Muscle layer of duodenum (tissue), 2 donors: ENCODE measurements around the gene CUEDC1.

Experiments used
- H3K27ac ChIP-seq: one replicate; pipeline ENCODE4 v1.7.0; 2013; ENCODE audit warnings: mild to moderate bottlenecking, low read length
- H3K27me3 ChIP-seq: one replicate; pipeline ENCODE4 v1.7.0; 2013; ENCODE audit warnings: low read depth, mild to moderate bottlenecking, control low read depth, low read length
- H3K36me3 ChIP-seq, 2 donors: one replicate each; pipeline ENCODE4 v1.7.0; 2013; ENCODE audit warnings: low read length in 2 of 2, control low read depth in 1 of 2, mild to moderate bottlenecking in 1 of 2; ENCODE audit not compliant: insufficient read depth in 2 of 2, control insufficient read depth in 1 of 2
- H3K4me1 ChIP-seq, 2 donors: one replicate each; pipeline ENCODE4 v1.7.0; 2013; ENCODE audit warnings: low read length in 2 of 2, mild to moderate bottlenecking in 2 of 2, control low read depth in 1 of 2, moderate library complexity in 1 of 2; ENCODE audit not compliant: insufficient read depth in 2 of 2, control insufficient read depth in 1 of 2
- H3K4me3 ChIP-seq, 2 donors: one replicate each; pipeline ENCODE4 v1.7.0; 2013; ENCODE audit warnings: low read length in 2 of 2, low read depth in 1 of 2, mild to moderate bottlenecking in 1 of 2
- H3K9me3 ChIP-seq, 2 donors: one replicate each; pipeline ENCODE4 v1.7.0; 2013; ENCODE audit warnings: low read length in 2 of 2, control low read depth in 1 of 2, mild to moderate bottlenecking in 1 of 2; ENCODE audit not compliant: control insufficient read depth in 1 of 2
- donor health status: healthy.

CUEDC1 gene

GRCh38 chr17:57898487-57899311, 56.5 kb downstream of the CUEDC1 start:
- Histone ChIP-seq H3K27ac (peak overlapping the region; percentile 88), H3K4me3 (peak overlapping the region in 1 of 2 donors; percentile 6), H3K27me3 (no peaks in the 10 kb centered on the region), H3K36me3 (no peaks in the 10 kb centered on the region), H3K9me3 (no peaks in the 10 kb centered on the region), H3K4me1 (peaks cover 46 to 90% of the 10 kb centered on the region in 2 donors)

- no peaks in the 10 kb centered on the region for H3K27me3 ChIP-seq
- H3K27ac ChIP-seq, result peak overlapping the region; percentile 81
- no peaks in the 10 kb centered on the region for H3K9me3 ChIP-seq
- H3K4me3 ChIP-seq, result no peak overlapping the region
- H3K4me1 ChIP-seq, result peaks cover 48 to 89% of the 10 kb centered on the region in 2 donors
- no peaks in the 10 kb centered on the region for H3K36me3 ChIP-seq
Observed at GRCh38 chr17:57895382-57896060, 59.7 kb downstream of the CUEDC1 start.

- Histone ChIP-seq H3K27ac (peak overlapping the region; percentile 81), H3K27me3 (no peaks in the 10 kb centered on the region), H3K4me3 (no peak overlapping the region), H3K4me1 (peaks cover 46 to 89% of the 10 kb centered on the region in 2 donors), H3K36me3 (no peaks in the 10 kb centered on the region), H3K9me3 (no peaks in the 10 kb centered on the region)
Observed at GRCh38 chr17:57894848-57895247, 60.4 kb downstream of the CUEDC1 start.

GRCh38 chr17:57892820-57893595, 62.2 kb downstream of the CUEDC1 start:
- Histone ChIP-seq H3K4me3 (peak overlapping the region; percentile 12 to 44), H3K27me3 (no peaks in the 10 kb centered on the region), H3K36me3 (no peaks in the 10 kb centered on the region), H3K27ac (peak overlapping the region; percentile 91), H3K4me1 (peaks cover 38 to 80% of the 10 kb centered on the region in 2 donors), H3K9me3 (no peaks in the 10 kb centered on the region)

- Histone ChIP-seq H3K4me3 (peak overlapping the region in 1 of 2 donors; percentile 44), H3K36me3 (no peaks in the 10 kb centered on the region), H3K4me1 (peaks cover 38 to 73% of the 10 kb centered on the region in 2 donors), H3K27me3 (no peaks in the 10 kb centered on the region), H3K27ac (peak overlapping the region; percentile 91), H3K9me3 (no peaks in the 10 kb centered on the region)
Observed at GRCh38 chr17:57892146-57892819, 62.9 kb downstream of the CUEDC1 start.

GRCh38 chr17:57890857-57891232, 64.4 kb downstream of the CUEDC1 start:
- no peaks in the 10 kb centered on the region for H3K36me3 ChIP-seq
- no peak overlapping the region for H3K4me3 ChIP-seq
- no peaks in the 10 kb centered on the region for H3K9me3 ChIP-seq
- no peaks in the 10 kb centered on the region for H3K27me3 ChIP-seq
- H3K4me1 ChIP-seq, result peaks cover 38 to 67% of the 10 kb centered on the region in 2 donors
- H3K27ac ChIP-seq, result peak overlapping the region; percentile 37

GRCh38 chr17:57889892-57890856, 65.0 kb downstream of the CUEDC1 start:
- Histone ChIP-seq H3K36me3 (peaks cover under 1 to 2% of the 10 kb centered on the region in 2 donors), H3K4me3 (peak overlapping the region in 1 of 2 donors; percentile 18), H3K27ac (peak overlapping the region; percentile 37), H3K4me1 (peaks cover 34 to 60% of the 10 kb centered on the region in 2 donors), H3K27me3 (no peaks in the 10 kb centered on the region), H3K9me3 (no peaks in the 10 kb centered on the region)

- Histone ChIP-seq H3K4me1 (peaks cover 31 to 51% of the 10 kb centered on the region in 2 donors), H3K36me3 (peaks cover 6 to 11% of the 10 kb centered on the region in 2 donors), H3K9me3 (no peaks in the 10 kb centered on the region), H3K27ac (peak overlapping the region; percentile 37), H3K4me3 (peak overlapping the region in 1 of 2 donors; percentile 15), H3K27me3 (no peaks in the 10 kb centered on the region)
Observed at GRCh38 chr17:57889252-57889651, 66.0 kb downstream of the CUEDC1 start.

GRCh38 chr17:57888311-57889216, 66.6 kb downstream of the CUEDC1 start:
- H3K4me3 ChIP-seq, result peak overlapping the region in 1 of 2 donors; percentile 15
- no peaks in the 10 kb centered on the region for H3K9me3 ChIP-seq
- H3K27ac ChIP-seq, result peak overlapping the region; percentile 37
- H3K27me3 ChIP-seq, result no peaks in the 10 kb centered on the region
- H3K4me1 ChIP-seq, result peaks cover 29 to 45% of the 10 kb centered on the region in 2 donors
- peaks cover 6 to 15% of the 10 kb centered on the region in 2 donors for H3K36me3 ChIP-seq
